H9 (cell line): Measurements from ENCODE around the gene KCNJ14. TPM values are rescaled to one million over a fixed set of nuclear protein-coding genes. Genes with fewer than 3 reads are reported as not detected.

Experiments used
- DNase-seq: peaks from one replicate; pipeline ENCODE4 v3.0.0-alpha.2; 2017
- H2AFZ ChIP-seq: one replicate; pipeline ENCODE4 v1.6.1; 2013; ENCODE audit warnings: mild to moderate bottlenecking, low read length, control low read depth, moderate library complexity
- H2AK5ac ChIP-seq: 2 replicates; pipeline ENCODE4 v1.6.1; 2013; ENCODE audit warnings: low read length, control low read depth, mixed read lengths; ENCODE audit not compliant: insufficient read length
- H2BK120ac ChIP-seq: one replicate; pipeline ENCODE4 v1.6.1; 2013; ENCODE audit warnings: low read depth, mild to moderate bottlenecking, low read length, control low read depth, inconsistent platforms; ENCODE audit not compliant: poor library complexity, severe bottlenecking
- H2BK12ac ChIP-seq: 2 replicates; pipeline ENCODE4 v1.6.1; 2013; ENCODE audit warnings: low read length, control low read depth, mixed read lengths, low read depth; ENCODE audit not compliant: insufficient read length
- H2BK15ac ChIP-seq: 2 replicates; pipeline ENCODE4 v1.6.1; 2013; ENCODE audit warnings: low read depth, low read length, control low read depth
- H2BK20ac ChIP-seq: one replicate; pipeline ENCODE4 v1.6.1; 2013; ENCODE audit warnings: low read depth, mild to moderate bottlenecking, low read length, control low read depth, inconsistent platforms; ENCODE audit not compliant: poor library complexity, severe bottlenecking
- H2BK5ac ChIP-seq: 2 replicates; pipeline ENCODE4 v1.6.1; 2013; ENCODE audit warnings: low read length, control low read depth, mixed read lengths; ENCODE audit not compliant: insufficient read length
- H3K14ac ChIP-seq: 2 replicates; pipeline ENCODE4 v1.6.1; 2013; ENCODE audit warnings: low read length, control low read depth; ENCODE audit not compliant: insufficient read depth
- H3K18ac ChIP-seq: 2 replicates; pipeline ENCODE4 v1.6.1; 2013; ENCODE audit warnings: low read depth, mild to moderate bottlenecking, mixed read lengths, low read length, control low read depth; ENCODE audit not compliant: insufficient read length
- H3K23ac ChIP-seq: 2 replicates; pipeline ENCODE4 v1.6.1; 2013; ENCODE audit warnings: low read length, control low read depth, mixed read lengths, low read depth; ENCODE audit not compliant: insufficient read length
- H3K23me2 ChIP-seq: 2 replicates; pipeline ENCODE4 v1.6.1; 2013; ENCODE audit warnings: low read depth, mild to moderate bottlenecking, mixed read lengths, low read length, control low read depth; ENCODE audit not compliant: insufficient read length, poor library complexity, severe bottlenecking
- H3K27ac ChIP-seq: 2 replicates; pipeline ENCODE4 v1.5.1; 2013; ENCODE audit warnings: low read length, control low read depth, mixed read lengths, low read depth; ENCODE audit not compliant: insufficient read length
- H3K27me3 ChIP-seq: 2 replicates; pipeline ENCODE4 v1.6.1; 2013; ENCODE audit warnings: low read length, control low read depth, inconsistent platforms; ENCODE audit not compliant: insufficient read depth
- H3K4ac ChIP-seq: 2 replicates; pipeline ENCODE4 v1.6.1; 2013; ENCODE audit warnings: low read depth, mild to moderate bottlenecking, control low read depth, inconsistent platforms, low read length, moderate library complexity
- H3K4me1 ChIP-seq: 2 replicates; pipeline ENCODE4 v1.6.1; 2013; ENCODE audit warnings: low read length, control low read depth, inconsistent platforms; ENCODE audit not compliant: insufficient read depth
- H3K4me2 ChIP-seq: 2 replicates; pipeline ENCODE4 v1.6.1; 2013; ENCODE audit warnings: low read length, control low read depth, mixed read lengths; ENCODE audit not compliant: insufficient read length, insufficient read depth
- H3K56ac ChIP-seq: 2 replicates; pipeline ENCODE4 v1.6.1; 2013; ENCODE audit warnings: low read depth, mild to moderate bottlenecking, mixed read lengths, low read length, control low read depth; ENCODE audit not compliant: insufficient read length
- H3K79me1 ChIP-seq: 2 replicates; pipeline ENCODE4 v1.6.1; 2013; ENCODE audit warnings: low read depth, mild to moderate bottlenecking, moderate library complexity, low read length, control low read depth, inconsistent platforms; ENCODE audit not compliant: insufficient read depth, poor library complexity, severe bottlenecking
- H3K79me2 ChIP-seq: 2 replicates; pipeline ENCODE4 v1.6.1; 2013; ENCODE audit warnings: low read length, control low read depth, inconsistent platforms; ENCODE audit not compliant: insufficient read depth
- H3K9ac ChIP-seq: 2 replicates; pipeline ENCODE4 v1.6.1; 2013; ENCODE audit warnings: low read length, control low read depth, mixed read lengths; ENCODE audit not compliant: insufficient read length; ENCODE audit errors: extremely low read depth
- H3K9me3 ChIP-seq: one replicate; pipeline ENCODE4 v1.6.1; 2013; ENCODE audit warnings: low read depth, low read length, inconsistent platforms; ENCODE audit not compliant: control insufficient read depth
- H3T11ph ChIP-seq: one replicate; pipeline ENCODE4 v1.6.1; 2013; ENCODE audit warnings: mild to moderate bottlenecking, low read length, control low read depth, inconsistent platforms
- H4K20me1 ChIP-seq: one replicate; pipeline ENCODE4 v1.6.1; 2013; ENCODE audit not compliant: control insufficient read depth, insufficient read length, insufficient read depth
- H4K5ac ChIP-seq: 2 replicates; pipeline ENCODE4 v1.6.1; 2013; ENCODE audit warnings: low read depth, mild to moderate bottlenecking, mixed read lengths, low read length, control low read depth; ENCODE audit not compliant: insufficient read length
- H4K8ac ChIP-seq: replicated peaks from 2 replicates; pipeline ENCODE4 v1.6.1; 2013; ENCODE audit warnings: low read length, control low read depth, mixed read lengths, low read depth; ENCODE audit not compliant: insufficient read length
- H4K91ac ChIP-seq: 2 replicates; pipeline ENCODE4 v1.6.1; 2013; ENCODE audit warnings: low read depth, mild to moderate bottlenecking, moderate library complexity, mixed read lengths, low read length, control low read depth; ENCODE audit not compliant: insufficient read length
- H3K27ac Mint-ChIP-seq, 3 experiments: 2 replicates in 2 of 3; 3 replicates in 1 of 3; pipeline ENCODE4 v1.8.0; 2020 to 2021; ENCODE audit warnings: mixed read lengths in 3 of 3, mild to moderate bottlenecking in 1 of 3, moderate library complexity in 1 of 3
- H3K27me3 Mint-ChIP-seq: 2 replicates; pipeline ENCODE4 v1.8.0; 2021; ENCODE audit warnings: low read depth, mild to moderate bottlenecking, moderate library complexity, mixed read lengths
- H3K36me3 Mint-ChIP-seq, 3 experiments: 2 replicates in 2 of 3; 3 replicates in 1 of 3; pipeline ENCODE4 v1.8.0; 2020 to 2021; ENCODE audit warnings: low read depth in 3 of 3, mixed read lengths in 3 of 3; ENCODE audit not compliant: insufficient read depth in 1 of 3
- H3K4me1 Mint-ChIP-seq, 2 experiments: 2 replicates each; pipeline ENCODE4 v1.8.0; 2020; ENCODE audit warnings: mixed read lengths in 2 of 2
- H3K4me3 Mint-ChIP-seq, 2 experiments: 2 replicates in 1 of 2; 3 replicates in 1 of 2; pipeline ENCODE4 v1.8.0; 2020 to 2021; ENCODE audit warnings: mild to moderate bottlenecking in 2 of 2, mixed read lengths in 2 of 2, moderate library complexity in 1 of 2
- H3K9me3 Mint-ChIP-seq, 2 experiments: 2 replicates in 1 of 2; 3 replicates in 1 of 2; pipeline ENCODE4 v1.8.0; 2020; ENCODE audit warnings: mild to moderate bottlenecking in 2 of 2, mixed read lengths in 2 of 2, moderate library complexity in 1 of 2
- CTCF ChIP-seq: fragments of 200-600 bp; sonication (generic); conservative IDR thresholded peaks from 3 replicates; pipeline ENCODE4 v1.8.0; 2021; ENCODE audit warnings: antibody characterized with exemption, mild to moderate bottlenecking
- WGBS: extraction: QIAGEN DNeasy Blood & Tissue Kit; methylation state at CpG from one replicate; pipeline ENCODE4 v1.1.7; 2013; ENCODE audit warnings: missing lambda C conversion rate, low lambda C conversion rate, mixed read lengths; ENCODE audit not compliant: insufficient read length; ENCODE audit errors: extremely low coverage; 5-methylcytosine and 5-hydroxymethylcytosine counted together
- total RNA-seq: library from RNA; stranded (reverse); gene quantifications from 2 replicates; pipeline ENCODE4 v1.2.1, GENCODE V29; 2021

Gene KCNJ14
- total RNA-seq, 1 experiment from 2014 or later = 1.2 TPM

DNA sequence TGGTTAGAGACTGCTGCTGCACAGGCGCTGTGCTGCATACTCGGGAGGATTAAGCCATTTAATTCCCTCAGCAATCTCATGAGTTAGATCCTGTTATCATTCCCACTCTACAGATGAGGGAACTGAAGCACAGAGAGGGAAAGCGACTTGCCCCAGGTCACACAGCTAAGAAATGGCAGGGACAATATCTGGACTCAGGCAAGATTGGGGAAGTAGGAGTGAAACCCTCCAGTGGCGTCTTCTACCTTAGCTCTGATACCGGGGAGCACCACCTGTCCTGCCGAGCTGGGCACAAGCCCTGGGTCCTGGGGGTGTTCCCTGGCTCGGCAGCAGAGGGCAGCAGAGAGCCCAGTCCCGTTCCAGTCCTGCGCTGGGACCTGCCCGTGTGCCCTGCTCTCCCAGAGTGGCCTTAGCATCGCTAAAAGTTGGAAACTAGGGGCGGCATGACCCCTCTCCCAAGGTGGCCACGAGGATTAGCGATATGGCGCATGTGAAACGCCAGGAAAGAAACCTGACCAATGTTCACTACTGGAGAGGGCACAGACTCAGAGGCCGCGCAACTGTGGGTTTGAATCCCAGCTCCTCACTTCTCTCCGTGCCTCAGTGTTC, 34.3 kb downstream of the KCNJ14 start:
- peak overlapping the region; percentile 40 to 58; a peak in 4 of 5 replicates for H3K4me3 Mint-ChIP-seq
- H3K4me1 Mint-ChIP-seq = peaks cover 23 to 35% of the 10 kb centered on the region in 2 experiments

More for the DNA sequence above, 34.3 kb downstream of the KCNJ14 start:
- Histone ChIP-seq H3K4me2 (no peak overlapping the region), H2BK15ac (no peak overlapping the region), H3T11ph (no peak overlapping the region), H4K20me1 (no peaks in the 10 kb centered on the region), H2AFZ (no peak overlapping the region), H2BK12ac (no peak overlapping the region), H2BK20ac (no peak overlapping the region), H4K5ac (no peak overlapping the region), H2AK5ac (no peak overlapping the region), H3K23ac (no peak overlapping the region), H4K91ac (no peak overlapping the region), H3K23me2 (peaks cover 8% of the 10 kb centered on the region), H4K8ac (no peak overlapping the region), H2BK5ac (no peak overlapping the region), H3K4me1 (no peaks in the 10 kb centered on the region), H3K18ac (no peak overlapping the region), H3K9ac (no peak overlapping the region), H3K79me1 (no peaks in the 10 kb centered on the region), H3K9me3 (no peaks in the 10 kb centered on the region), H3K27ac (no peak overlapping the region), H3K4ac (no peak overlapping the region), H3K79me2 (no peaks in the 10 kb centered on the region), H3K56ac (no peak overlapping the region), H2BK120ac (no peak overlapping the region), H3K27me3 (no peaks in the 10 kb centered on the region; the same call in 1 of the 2 replicates), H3K14ac (no peak overlapping the region)
- Mint-ChIP-seq H3K36me3 (peaks cover 0 to 19% (median 5%) of the 10 kb centered on the region in 3 experiments; a peak in 6 of 7 replicates), H3K9me3 (no peaks in the 10 kb centered on the region; a peak in 2 of 5 replicates), H3K27ac (no peak overlapping the region), H3K27me3 (peaks cover 34% of the 10 kb centered on the region)
- DNase-seq = peak; percentile 92
- WGBS = no CpG with 5 or more reads among the region's 19 CpGs
- peak; percentile 97 for TF ChIP-seq CTCF
